ENCODE results near the gene ARAP1. TPM values are rescaled to one million over a fixed set of nuclear protein-coding genes. Genes with fewer than 3 reads are reported as not detected.

ARAP1 gene
- polyA plus RNA-seq, 1 experiment, result 52.4 TPM

DNA sequence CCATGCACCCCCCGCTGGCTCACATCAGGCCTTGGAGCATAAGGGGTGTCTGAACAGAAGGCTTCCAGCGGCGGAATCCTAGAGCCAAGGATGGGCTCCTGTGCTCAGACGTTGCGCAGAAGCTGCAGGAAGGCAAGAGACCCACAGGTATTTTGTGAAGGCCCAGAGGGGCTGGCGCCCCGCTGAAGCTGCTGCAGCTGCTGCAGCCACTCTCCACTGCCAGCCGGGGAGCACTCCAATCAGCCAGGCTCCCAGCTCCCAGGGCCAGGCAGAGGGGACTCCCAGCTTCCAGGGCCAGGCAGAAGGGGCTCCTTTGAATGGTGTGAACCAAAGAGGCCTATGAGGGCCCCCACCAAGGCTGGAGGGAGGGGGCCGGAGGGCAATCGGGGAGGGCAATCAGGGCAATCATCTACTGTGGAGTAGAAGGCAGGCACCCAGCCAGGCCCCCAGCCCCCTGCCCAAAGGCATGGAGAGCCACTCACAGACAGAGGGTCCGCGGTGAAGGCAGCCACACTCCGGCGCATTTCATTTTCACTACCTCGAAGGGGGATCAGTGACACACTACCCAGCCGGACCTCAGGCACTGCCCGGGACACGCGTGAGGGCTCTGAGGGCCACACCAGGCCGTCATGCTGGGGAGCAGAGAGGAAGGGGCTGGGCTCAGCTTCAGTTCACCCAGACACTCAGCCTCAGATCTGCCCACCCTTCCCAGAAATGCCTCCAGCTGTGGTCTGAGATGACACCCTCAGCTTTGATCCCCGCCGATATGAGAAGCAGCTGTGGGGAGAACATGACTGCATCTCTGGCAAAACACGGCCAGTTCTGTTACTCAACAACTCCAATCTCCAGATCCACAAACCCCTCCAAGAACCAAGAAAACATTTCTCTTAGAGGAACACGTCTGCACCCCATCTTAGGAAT, 66.4 kb downstream of the ARAP1 start:
- ChIA-PET CTCF (interaction anchor here (0.9 to 6.7 kb wide), 5 partner anchors 13 to 557 kb away, joined by 3 to 69 read pairs (median 8); no protein-coding TSS in a partner anchor), POLR2A (no interaction called here)
- Histone ChIP-seq H3K27me3 (ENCODE audit: control insufficient read depth, insufficient read depth, low read length) (no peaks in the 10 kb centered on the region), H3K9me3 (ENCODE audit: control insufficient read depth, insufficient read depth, low read length) (no peaks in the 10 kb centered on the region), H3K4me3 (ENCODE audit: low read depth, low read length) (no peak overlapping the region), H3K27ac (ENCODE audit: low read depth, low read length) (peak overlapping the region; percentile 52)
- TF ChIP-seq, protein P1, sequence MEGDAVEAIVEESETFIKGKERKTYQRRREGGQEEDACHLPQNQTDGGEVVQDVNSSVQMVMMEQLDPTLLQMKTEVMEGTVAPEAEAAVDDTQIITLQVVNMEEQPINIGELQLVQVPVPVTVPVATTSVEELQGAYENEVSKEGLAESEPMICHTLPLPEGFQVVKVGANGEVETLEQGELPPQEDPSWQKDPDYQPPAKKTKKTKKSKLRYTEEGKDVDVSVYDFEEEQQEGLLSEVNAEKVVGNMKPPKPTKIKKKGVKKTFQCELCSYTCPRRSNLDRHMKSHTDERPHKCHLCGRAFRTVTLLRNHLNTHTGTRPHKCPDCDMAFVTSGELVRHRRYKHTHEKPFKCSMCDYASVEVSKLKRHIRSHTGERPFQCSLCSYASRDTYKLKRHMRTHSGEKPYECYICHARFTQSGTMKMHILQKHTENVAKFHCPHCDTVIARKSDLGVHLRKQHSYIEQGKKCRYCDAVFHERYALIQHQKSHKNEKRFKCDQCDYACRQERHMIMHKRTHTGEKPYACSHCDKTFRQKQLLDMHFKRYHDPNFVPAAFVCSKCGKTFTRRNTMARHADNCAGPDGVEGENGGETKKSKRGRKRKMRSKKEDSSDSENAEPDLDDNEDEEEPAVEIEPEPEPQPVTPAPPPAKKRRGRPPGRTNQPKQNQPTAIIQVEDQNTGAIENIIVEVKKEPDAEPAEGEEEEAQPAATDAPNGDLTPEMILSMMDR (IDR thresholded peaks at IDR 0.05; ENCODE audit: low read depth, low read length), result no peak
- DNase-seq (ENCODE audit: low read depth, low spot score), result no peak

DNA sequence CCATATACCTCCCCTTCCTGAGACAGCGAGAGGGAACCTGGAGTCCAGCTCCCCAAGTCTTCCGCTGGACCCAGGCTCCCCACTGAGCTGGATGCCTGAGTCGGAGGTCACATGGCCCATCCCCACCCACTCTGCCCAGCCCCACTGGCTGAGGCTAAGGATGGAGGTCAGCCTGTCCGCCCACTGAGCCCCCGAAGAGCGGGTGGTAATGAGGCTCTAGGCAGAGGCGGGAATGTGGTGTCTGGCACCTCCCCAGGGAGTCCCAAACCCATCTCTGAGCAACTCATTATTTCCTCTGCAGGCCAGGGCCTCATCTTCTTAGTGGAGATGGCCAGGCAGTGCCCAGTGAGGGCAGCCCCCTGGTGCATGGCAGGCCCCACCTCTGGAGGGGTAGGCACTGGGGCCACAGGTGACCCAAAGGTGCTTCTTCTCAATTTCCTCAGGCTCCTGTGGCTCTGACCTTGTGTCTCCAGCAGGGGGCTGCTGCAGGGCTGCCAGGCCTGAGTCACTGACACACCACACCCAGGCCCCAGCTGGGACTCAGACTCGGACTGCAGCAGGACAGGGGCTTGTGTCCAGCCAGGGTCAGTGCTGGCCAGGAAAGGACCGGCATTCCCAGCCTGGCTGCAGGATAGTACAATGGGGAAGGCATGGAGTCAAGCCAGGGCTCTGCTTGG, 67.8 kb downstream of the ARAP1 start:
- DNase-seq (ENCODE audit: low read depth, low spot score), result no peak
- POLR2A ChIA-PET, result no interaction called here
- H3K27ac ChIP-seq (ENCODE audit: low read depth, low read length), result no peak overlapping the region
- TF ChIP-seq, protein P1 (IDR thresholded peaks at IDR 0.05; ENCODE audit: low read depth, low read length), result peak; percentile 73
- CTCF ChIA-PET, result interaction anchor here (0.6 to 6.7 kb wide), 23 partner anchors 9 to 558 kb away, joined by 3 to 69 read pairs (median 4); no protein-coding TSS in a partner anchor
- peaks cover 2% of the 10 kb centered on the region for H3K27me3 ChIP-seq (ENCODE audit: control insufficient read depth, insufficient read depth, low read length)
- no peak overlapping the region for H3K4me3 ChIP-seq (ENCODE audit: low read depth, low read length)
- H3K9me3 ChIP-seq (ENCODE audit: control insufficient read depth, insufficient read depth, low read length), result no peaks in the 10 kb centered on the region

DNA sequence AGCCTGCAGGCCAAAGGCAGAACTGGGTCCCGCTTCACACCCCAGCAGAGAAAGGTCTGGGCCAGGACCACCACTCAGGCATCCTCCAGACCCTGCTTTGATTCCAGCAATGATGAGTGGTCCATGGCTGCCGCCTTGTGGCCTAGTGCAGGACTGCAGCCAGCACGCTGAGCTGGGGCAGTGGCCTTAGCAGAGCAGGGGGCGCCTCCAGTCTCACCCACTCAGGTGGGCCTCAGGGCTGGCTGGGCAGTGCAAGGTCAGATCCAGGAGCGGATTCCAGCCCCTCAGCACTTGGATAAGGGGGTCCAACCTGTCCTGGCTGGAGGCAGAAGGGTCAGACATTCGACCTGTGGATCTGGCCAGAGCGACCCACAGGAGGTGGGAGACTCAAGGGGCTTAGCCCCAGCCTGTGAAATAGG, 68.4 kb downstream of the ARAP1 start:
- ChIA-PET POLR2A (no interaction called here), CTCF (interaction anchor here (0.6 to 6.7 kb wide), 20 partner anchors 9 to 229 kb away, joined by 3 to 69 read pairs (median 4); no protein-coding TSS in a partner anchor)
- H3K9me3 ChIP-seq (ENCODE audit: control insufficient read depth, insufficient read depth, low read length), result no peaks in the 10 kb centered on the region
- no peak for DNase-seq (ENCODE audit: low read depth, low spot score)
- TF ChIP-seq, protein P1 (IDR thresholded peaks at IDR 0.05; ENCODE audit: low read depth, low read length), result peak; percentile 91
- no peak overlapping the region for H3K27ac ChIP-seq (ENCODE audit: low read depth, low read length)
- H3K4me3 ChIP-seq (ENCODE audit: low read depth, low read length), result no peak overlapping the region
- H3K27me3 ChIP-seq (ENCODE audit: control insufficient read depth, insufficient read depth, low read length), result peaks cover 8% of the 10 kb centered on the region

DNA sequence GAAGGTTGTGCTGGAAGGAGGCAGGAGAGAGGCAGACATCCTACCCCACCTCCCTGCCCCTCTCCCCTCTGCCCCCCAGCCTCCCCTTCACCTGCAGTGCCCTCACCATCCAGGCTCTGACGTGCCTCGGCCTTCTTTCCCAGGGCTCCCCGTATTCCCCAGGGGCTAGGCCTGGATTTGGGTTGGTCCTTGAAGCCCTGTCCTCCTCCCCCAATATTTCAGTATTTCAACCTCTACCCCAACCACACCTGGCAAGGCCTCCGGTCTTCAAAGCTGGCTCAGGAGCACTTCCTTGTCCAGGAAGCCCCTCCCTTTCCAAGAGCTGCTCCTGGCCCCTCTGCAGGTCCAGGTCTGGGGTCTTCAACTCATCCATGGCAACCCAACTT, 69.4 kb downstream of the ARAP1 start:
- H3K27me3 ChIP-seq (ENCODE audit: control insufficient read depth, insufficient read depth, low read length), result peaks cover 18% of the 10 kb centered on the region
- CTCF ChIA-PET, result interaction anchor here (0.6 to 6.7 kb wide), 14 partner anchors 8 to 212 kb away, joined by 3 to 69 read pairs (median 4); no protein-coding TSS in a partner anchor
- DNase-seq (ENCODE audit: low read depth, low spot score), result no peak
- no peak overlapping the region for H3K4me3 ChIP-seq (ENCODE audit: low read depth, low read length)
- no peaks in the 10 kb centered on the region for H3K9me3 ChIP-seq (ENCODE audit: control insufficient read depth, insufficient read depth, low read length)
- POLR2A ChIA-PET, result no interaction called here
- H3K27ac ChIP-seq (ENCODE audit: low read depth, low read length), result no peak overlapping the region
- TF ChIP-seq, protein P1 (IDR thresholded peaks at IDR 0.05; ENCODE audit: low read depth, low read length), result no peak

Data from AG04450 (cell line).